CD1c-positive myeloid dendritic cell (primary cell): ENCODE results near the gene KLHL35.
A peak's percentile ranks its signal among the peaks of the same experiment; 100 is the strongest.
"Not testable (repeated sequence)": the region's sequence is repeated elsewhere in the genome, so short reads cannot be mapped to it uniquely, and the experiment has no call there.

Experiments used
- DNase-seq: peaks from one replicate; pipeline ENCODE4 v3.0.0-alpha.2; 2016; ENCODE audit errors: extremely low spot score

KLHL35 gene

GRCh38 chr11:75388386-75389275 lies 44.4 kb downstream of the KLHL35 start:
- DNase-seq = peak; percentile 85

GRCh38 chr11:75387736-75388294 lies 45.2 kb downstream of the KLHL35 start:
- DNase-seq = no peak

GRCh38 chr11:75386942-75387630 lies 45.9 kb downstream of the KLHL35 start:
- no peak for DNase-seq

- peak; percentile 90 for DNase-seq
Measured at GRCh38 chr11:75384438-75385080, 48.4 kb downstream of the KLHL35 start.

GRCh38 chr11:75383246-75383645 lies 49.8 kb downstream of the KLHL35 start:
- peak; percentile 20 for DNase-seq

- peak; percentile 75 for DNase-seq
Measured at GRCh38 chr11:75380716-75381420, 52.1 kb downstream of the KLHL35 start.

GRCh38 chr11:75380245-75380644 lies 52.8 kb downstream of the KLHL35 start:
- DNase-seq = no peak

- not testable (repeated sequence) for DNase-seq
Measured at GRCh38 chr11:75378776-75379175, 54.2 kb downstream of the KLHL35 start.

- no peak for DNase-seq
Measured at GRCh38 chr11:75376175-75376574, 56.8 kb downstream of the KLHL35 start.

- no peak for DNase-seq
Measured at GRCh38 chr11:75375626-75376025, 57.4 kb downstream of the KLHL35 start.

GRCh38 chr11:75374646-75375045 lies 58.4 kb downstream of the KLHL35 start:
- DNase-seq = no peak

- DNase-seq = no peak
Measured at GRCh38 chr11:75373201-75373600, 59.8 kb downstream of the KLHL35 start.
